ENCODE data around the gene CRHR2.

CRHR2 gene

GRCh38 chr7:30683816-30684215 is 1.6 kb upstream of the CRHR2 start:
- no peak for DNase-seq (ENCODE audit: extremely low read depth, low read depth)
- H3K4me3 ChIP-seq (replicated peaks; ENCODE audit: low read depth, low read length) = no peak overlapping the region
- TF ChIP-seq CTCF (IDR thresholded peaks at IDR 0.05; ENCODE audit: low read depth, low read length, missing control alignments) = no peak

- no peak for TF ChIP-seq CTCF (IDR thresholded peaks at IDR 0.05; ENCODE audit: low read depth, low read length, missing control alignments)
- DNase-seq (ENCODE audit: extremely low read depth, low read depth) = no peak
- no peak overlapping the region for H3K4me3 ChIP-seq (replicated peaks; ENCODE audit: low read depth, low read length)
Observed at GRCh38 chr7:30683306-30683705, 1.1 kb upstream of the CRHR2 start.

GRCh38 chr7:30681815-30682211 is 443 bp downstream of the CRHR2 start:
- peak overlapping the region; percentile 23; the same call in 1 of the 2 replicates for H3K4me3 ChIP-seq (replicated peaks; ENCODE audit: low read depth, low read length)
- no peak for DNase-seq (ENCODE audit: extremely low read depth, low read depth)
- TF ChIP-seq CTCF (IDR thresholded peaks at IDR 0.05; ENCODE audit: low read depth, low read length, missing control alignments) = no peak

- DNase-seq (ENCODE audit: extremely low read depth, low read depth) = no peak
- no peak overlapping the region for H3K4me3 ChIP-seq (replicated peaks; ENCODE audit: low read depth, low read length)
Observed at GRCh38 chr7:30681331-30681797, 892 bp downstream of the CRHR2 start.

GRCh38 chr7:30679664-30680063 is 2.6 kb downstream of the CRHR2 start:
- DNase-seq (ENCODE audit: extremely low read depth, low read depth) = no peak
- TF ChIP-seq CTCF (IDR thresholded peaks at IDR 0.05; ENCODE audit: low read depth, low read length, missing control alignments) = no peak
- H3K4me3 ChIP-seq (replicated peaks; ENCODE audit: low read depth, low read length) = no peak overlapping the region

More at GRCh38 chr7:30681331-30681797, 892 bp downstream of the CRHR2 start:
- TF ChIP-seq CTCF (IDR thresholded peaks at IDR 0.05; ENCODE audit: low read depth, low read length, missing control alignments) = no peak

- DNase-seq (ENCODE audit: extremely low read depth, low read depth) = no peak
- H3K4me3 ChIP-seq (replicated peaks; ENCODE audit: low read depth, low read length) = no peak overlapping the region
- TF ChIP-seq CTCF (IDR thresholded peaks at IDR 0.05; ENCODE audit: low read depth, low read length, missing control alignments) = no peak
Observed at GRCh38 chr7:30678805-30679204, 3.5 kb downstream of the CRHR2 start.

GRCh38 chr7:30674876-30675275 is 7.4 kb downstream of the CRHR2 start:
- TF ChIP-seq CTCF (IDR thresholded peaks at IDR 0.05; ENCODE audit: low read depth, low read length, missing control alignments) = no peak
- DNase-seq (ENCODE audit: extremely low read depth, low read depth) = no peak
- no peak overlapping the region for H3K4me3 ChIP-seq (replicated peaks; ENCODE audit: low read depth, low read length)

Data from HFF-Myc (cell line).